ENCODE data around the gene ARID1A. TPM values are rescaled to one million over a fixed set of nuclear protein-coding genes. Genes with fewer than 3 reads are reported as not detected.
A peak's percentile ranks its signal among the peaks of the same experiment; 100 is the strongest.

ARID1A gene
- total RNA-seq, 1 experiment from 2014 or later: 60.5 TPM

DNA sequence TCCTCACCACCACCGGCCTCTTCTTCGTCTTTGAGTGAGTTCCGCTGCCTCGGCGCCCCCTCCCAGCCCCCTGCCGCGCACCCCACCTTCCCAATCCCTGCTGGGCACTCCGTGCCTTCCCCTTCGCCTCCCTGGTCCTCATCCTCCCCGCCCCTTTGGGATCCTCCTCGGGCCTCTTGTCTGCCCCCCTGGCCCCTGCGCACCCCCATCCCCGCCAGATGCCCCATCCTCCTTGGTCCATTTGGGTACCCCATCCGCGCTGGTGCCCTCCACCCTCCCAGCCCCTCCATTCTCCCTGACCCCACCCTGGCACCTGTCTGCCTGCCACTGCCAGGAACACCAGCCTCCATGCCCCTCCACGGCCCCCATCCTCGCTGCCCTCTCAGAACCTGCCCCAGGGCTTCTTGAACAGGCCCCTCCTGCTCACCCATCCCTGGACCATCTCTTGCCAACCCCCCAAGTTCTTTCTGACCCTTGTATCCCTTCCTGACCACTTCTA lies 131.3 kb downstream of the ARID1A start:
- intact Hi-C loops (cut with micrococcal nuclease; ENCODE audit: unreplicated experiment): no loop called here
- Histone ChIP-seq H3K27me3 (ENCODE audit: insufficient read depth, low read depth) (no peaks in the 10 kb centered on the region), H3K79me2 (ENCODE audit: low read depth) (peaks cover 47% of the 10 kb centered on the region), H3K9me3 (ENCODE audit: insufficient read depth, low read depth) (no peaks in the 10 kb centered on the region), H2AFZ (no peak overlapping the region), H3K9me2 (ENCODE audit: insufficient read depth) (no peaks in the 10 kb centered on the region), H3K36me3 (ENCODE audit: low read depth) (no peaks in the 10 kb centered on the region; the same call in 1 of the 2 replicates), H4K20me1 (ENCODE audit: insufficient read depth) (no peaks in the 10 kb centered on the region; the same call in 1 of the 2 replicates), H3K4me3 (peak overlapping the region; percentile 62; the same call in 1 of the 2 replicates), H3K27ac (no peak overlapping the region), H3F3A (ENCODE audit: insufficient read depth, low read depth) (peaks cover 20% of the 10 kb centered on the region), H3K4me2 (peak overlapping the region; percentile 73), H3K4me1 (replicated peaks; ENCODE audit: insufficient read depth) (peaks cover 34% of the 10 kb centered on the region)
- no peak for TF ChIP-seq EZH2 (IDR thresholded peaks at IDR 0.05; ENCODE audit: low read depth)
- TF ChIP-seq, protein P1, sequence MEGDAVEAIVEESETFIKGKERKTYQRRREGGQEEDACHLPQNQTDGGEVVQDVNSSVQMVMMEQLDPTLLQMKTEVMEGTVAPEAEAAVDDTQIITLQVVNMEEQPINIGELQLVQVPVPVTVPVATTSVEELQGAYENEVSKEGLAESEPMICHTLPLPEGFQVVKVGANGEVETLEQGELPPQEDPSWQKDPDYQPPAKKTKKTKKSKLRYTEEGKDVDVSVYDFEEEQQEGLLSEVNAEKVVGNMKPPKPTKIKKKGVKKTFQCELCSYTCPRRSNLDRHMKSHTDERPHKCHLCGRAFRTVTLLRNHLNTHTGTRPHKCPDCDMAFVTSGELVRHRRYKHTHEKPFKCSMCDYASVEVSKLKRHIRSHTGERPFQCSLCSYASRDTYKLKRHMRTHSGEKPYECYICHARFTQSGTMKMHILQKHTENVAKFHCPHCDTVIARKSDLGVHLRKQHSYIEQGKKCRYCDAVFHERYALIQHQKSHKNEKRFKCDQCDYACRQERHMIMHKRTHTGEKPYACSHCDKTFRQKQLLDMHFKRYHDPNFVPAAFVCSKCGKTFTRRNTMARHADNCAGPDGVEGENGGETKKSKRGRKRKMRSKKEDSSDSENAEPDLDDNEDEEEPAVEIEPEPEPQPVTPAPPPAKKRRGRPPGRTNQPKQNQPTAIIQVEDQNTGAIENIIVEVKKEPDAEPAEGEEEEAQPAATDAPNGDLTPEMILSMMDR (conservative IDR thresholded peaks at IDR 0.05): no peak
- no peak for DNase-seq
- no TSS peak for BruUV-seq (replicated peaks)
- ChIA-PET POLR2A (ENCODE audit: unreplicated experiment) (no interaction called here), CTCF (no interaction called here)

- Histone ChIP-seq H3K9me3 (ENCODE audit: insufficient read depth, low read depth) (no peaks in the 10 kb centered on the region), H3K27me3 (ENCODE audit: insufficient read depth, low read depth) (no peaks in the 10 kb centered on the region), H3K27ac (no peak overlapping the region), H3K79me2 (ENCODE audit: low read depth) (peaks cover 47% of the 10 kb centered on the region), H3K4me1 (replicated peaks; ENCODE audit: insufficient read depth) (peaks cover 34% of the 10 kb centered on the region), H2AFZ (no peak overlapping the region), H4K20me1 (ENCODE audit: insufficient read depth) (no peaks in the 10 kb centered on the region; the same call in 1 of the 2 replicates), H3K4me2 (peak overlapping the region; percentile 73), H3F3A (ENCODE audit: insufficient read depth, low read depth) (peaks cover 20% of the 10 kb centered on the region), H3K4me3 (peak overlapping the region; percentile 62; the same call in 1 of the 2 replicates), H3K36me3 (ENCODE audit: low read depth) (peaks cover 3% of the 10 kb centered on the region; the same call in 1 of the 2 replicates), H3K9me2 (ENCODE audit: insufficient read depth) (no peaks in the 10 kb centered on the region)
- no peak for DNase-seq
- intact Hi-C loops (cut with micrococcal nuclease; ENCODE audit: unreplicated experiment): no loop called here
- no peak for TF ChIP-seq EZH2 (IDR thresholded peaks at IDR 0.05; ENCODE audit: low read depth)
- TF ChIP-seq, protein P1 (conservative IDR thresholded peaks at IDR 0.05): no peak
- BruUV-seq (replicated peaks): no TSS peak
- POLR2A ChIA-PET (ENCODE audit: unreplicated experiment): no interaction called here
- CTCF ChIA-PET: interaction anchor here (0.7 kb wide), 1 partner anchor 12 kb away, joined by 3 read pairs; no protein-coding TSS in a partner anchor
Measured at GRCh38 chr1:26827663-26828062, 131.8 kb downstream of the ARID1A start.

DNA sequence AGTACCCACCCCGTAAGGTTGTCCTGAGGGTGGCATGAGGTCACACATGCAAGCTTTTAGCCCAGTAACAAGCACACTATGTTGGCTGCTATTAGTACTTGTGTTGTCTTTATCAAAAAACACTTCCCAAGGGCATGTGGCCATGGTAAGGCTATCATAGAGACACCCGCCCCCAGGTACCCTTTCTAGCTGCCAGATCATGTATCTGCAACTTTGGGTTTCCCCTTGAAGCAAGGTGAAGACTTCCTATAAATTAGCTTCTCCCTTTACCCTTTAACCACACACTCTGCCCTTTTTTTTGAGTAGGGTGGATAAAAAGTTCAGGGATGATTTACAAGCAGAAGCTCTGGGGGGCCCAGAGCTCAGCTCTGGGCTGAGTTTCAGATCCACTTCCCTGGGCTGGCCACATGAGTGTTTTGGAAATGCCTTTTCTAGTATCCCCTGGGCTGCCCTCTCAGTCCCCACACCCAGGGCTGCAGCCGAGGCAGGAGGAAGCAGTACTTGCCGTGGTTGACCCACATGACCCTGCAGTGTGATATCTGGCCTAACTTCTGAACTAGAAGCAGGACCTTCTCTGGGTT lies 132.7 kb downstream of the ARID1A start:
- H3K4me3 ChIP-seq: no peak overlapping the region
- no peak overlapping the region for H3K27ac ChIP-seq
- no peaks in the 10 kb centered on the region; the same call in 1 of the 2 replicates for H4K20me1 ChIP-seq (ENCODE audit: insufficient read depth)
- CTCF ChIA-PET: no interaction called here
- H3K9me2 ChIP-seq (ENCODE audit: insufficient read depth): no peaks in the 10 kb centered on the region
- peak overlapping the region; percentile 44; the same call in 1 of the 2 replicates for H3K4me2 ChIP-seq
- H3K36me3 ChIP-seq (ENCODE audit: low read depth): peaks cover 5% of the 10 kb centered on the region; the same call in 1 of the 2 replicates
- POLR2A ChIA-PET (ENCODE audit: unreplicated experiment): no interaction called here
- BruUV-seq (replicated peaks): no TSS peak
- intact Hi-C loops (cut with micrococcal nuclease; ENCODE audit: unreplicated experiment): no loop called here
- peaks cover 20% of the 10 kb centered on the region for H3F3A ChIP-seq (ENCODE audit: insufficient read depth, low read depth)
- TF ChIP-seq, protein P1 (conservative IDR thresholded peaks at IDR 0.05): no peak
- TF ChIP-seq EZH2 (IDR thresholded peaks at IDR 0.05; ENCODE audit: low read depth): no peak
- H3K9me3 ChIP-seq (ENCODE audit: insufficient read depth, low read depth): no peaks in the 10 kb centered on the region
- H2AFZ ChIP-seq: no peak overlapping the region
- peaks cover 47% of the 10 kb centered on the region for H3K79me2 ChIP-seq (ENCODE audit: low read depth)
- H3K27me3 ChIP-seq (ENCODE audit: insufficient read depth, low read depth): no peaks in the 10 kb centered on the region
- H3K4me1 ChIP-seq (replicated peaks; ENCODE audit: insufficient read depth): peaks cover 34% of the 10 kb centered on the region
- DNase-seq: no peak

Measured in PC-9 (cell line).